Measurements from ENCODE around the gene SEMA6A.

The SEMA6A gene

DNA sequence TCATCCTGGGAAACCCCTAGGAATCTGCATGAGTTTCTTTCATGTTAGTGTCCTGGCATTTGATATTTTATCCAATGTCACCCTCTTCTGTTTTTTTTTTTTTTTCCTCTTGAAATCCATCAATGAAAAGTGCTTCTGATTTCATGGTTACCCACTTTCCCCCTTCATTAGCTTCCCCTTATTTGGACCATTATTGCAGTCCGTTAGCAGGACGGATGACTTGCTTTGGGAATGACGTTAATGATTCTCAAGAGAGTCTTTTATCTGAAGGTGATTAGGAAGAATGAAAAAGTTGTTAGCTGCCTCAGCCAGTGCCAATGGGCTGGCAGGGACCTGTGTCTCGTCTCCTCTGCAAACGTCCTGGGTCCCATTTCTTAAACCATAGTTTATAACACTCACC, 134.7 kb downstream of the SEMA6A start:
- DNase-seq (ENCODE audit: low read depth in 2 of 2) = no peak

DNA sequence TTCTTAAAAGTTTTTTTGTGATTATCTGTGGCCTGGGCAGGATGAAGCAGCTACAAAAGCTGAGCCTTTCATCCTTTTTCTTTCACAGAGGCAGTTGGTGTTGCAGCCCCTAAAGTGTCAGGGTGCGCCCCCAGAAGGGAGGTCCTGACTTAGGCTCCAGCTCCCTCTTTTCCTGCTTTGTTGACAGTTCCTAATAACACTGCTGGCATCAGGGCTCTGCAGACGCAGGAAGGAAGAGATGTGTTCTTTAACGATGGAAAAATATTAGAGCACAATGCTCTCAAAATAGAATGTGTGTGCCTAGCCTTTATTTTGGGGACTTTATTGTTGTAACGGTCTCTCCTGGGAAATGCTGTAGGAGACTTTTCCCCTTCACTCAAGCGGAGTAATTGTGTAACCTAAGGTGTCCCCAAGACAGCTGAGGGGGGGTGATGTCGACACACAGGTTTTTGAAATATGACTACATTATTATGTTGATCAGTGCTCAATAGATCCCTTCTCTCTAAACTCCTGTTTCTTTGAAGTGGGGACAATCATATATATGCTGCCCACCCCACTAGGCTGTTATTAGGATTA, 135.6 kb downstream of the SEMA6A start:
- DNase-seq (ENCODE audit: low read depth in 2 of 2) = no peak

- no peak for DNase-seq (ENCODE audit: low read depth in 2 of 2)
Measured at GRCh38 chr5:116437922-116438578, 136.6 kb downstream of the SEMA6A start.

GRCh38 chr5:116437351-116437705, 137.3 kb downstream of the SEMA6A start:
- no peak for DNase-seq (ENCODE audit: low read depth in 2 of 2)

DNA sequence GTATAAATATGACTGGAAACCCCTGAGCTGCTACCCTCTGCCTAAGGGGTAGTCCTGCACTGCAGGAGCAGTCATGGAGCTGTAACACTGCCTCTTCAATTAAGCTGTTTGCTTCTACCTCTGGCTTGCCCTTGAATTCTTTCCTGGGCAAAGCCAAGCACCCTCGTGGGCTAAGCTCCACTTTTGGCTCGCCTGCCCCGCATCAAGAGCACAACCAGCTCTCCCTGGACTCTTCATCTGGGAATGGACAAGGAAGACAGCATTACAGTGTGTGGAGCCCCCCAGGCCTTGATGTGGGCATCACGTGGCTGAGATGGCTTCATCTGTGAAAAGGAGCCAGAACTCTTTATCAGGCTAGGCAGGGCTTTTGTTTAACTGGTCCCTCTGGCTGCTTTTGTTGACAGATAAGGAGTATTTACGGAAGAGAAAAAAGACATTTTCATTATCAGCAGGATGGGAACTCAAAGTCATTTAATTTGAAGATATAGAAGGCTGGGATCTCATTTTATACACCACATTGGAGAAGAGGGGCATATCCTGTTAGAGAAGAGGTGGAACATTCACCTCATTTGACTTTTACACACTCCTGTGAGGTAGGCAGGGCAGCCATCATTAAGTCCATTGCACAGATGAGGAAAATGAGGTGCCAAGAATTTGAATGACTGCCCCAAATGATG, 137.8 kb downstream of the SEMA6A start:
- DNase-seq (ENCODE audit: low read depth in 2 of 2) = no peak

- DNase-seq (ENCODE audit: low read depth in 2 of 2) = no peak
Measured at GRCh38 chr5:116428966-116429365, 145.7 kb downstream of the SEMA6A start.

DNA sequence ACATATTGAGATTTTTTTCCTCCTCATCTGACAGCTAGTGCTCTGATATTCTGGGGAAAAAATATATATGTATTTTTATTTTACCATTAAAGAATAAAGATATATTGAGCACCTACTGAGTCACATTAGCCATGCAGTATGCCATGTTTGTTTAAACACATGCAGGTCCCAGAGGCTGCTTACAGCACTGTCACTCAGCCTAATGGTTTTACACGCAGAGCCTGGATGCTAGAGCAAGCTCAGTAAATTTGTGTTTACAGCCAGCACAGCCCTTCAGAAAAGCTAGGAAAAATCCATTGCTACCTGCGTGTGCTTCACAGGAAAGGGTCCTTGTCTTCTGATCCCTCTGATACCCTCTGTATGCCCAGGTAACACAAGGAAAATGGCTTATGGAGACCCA, 146.2 kb downstream of the SEMA6A start:
- no peak for DNase-seq (ENCODE audit: low read depth in 2 of 2)

DNA sequence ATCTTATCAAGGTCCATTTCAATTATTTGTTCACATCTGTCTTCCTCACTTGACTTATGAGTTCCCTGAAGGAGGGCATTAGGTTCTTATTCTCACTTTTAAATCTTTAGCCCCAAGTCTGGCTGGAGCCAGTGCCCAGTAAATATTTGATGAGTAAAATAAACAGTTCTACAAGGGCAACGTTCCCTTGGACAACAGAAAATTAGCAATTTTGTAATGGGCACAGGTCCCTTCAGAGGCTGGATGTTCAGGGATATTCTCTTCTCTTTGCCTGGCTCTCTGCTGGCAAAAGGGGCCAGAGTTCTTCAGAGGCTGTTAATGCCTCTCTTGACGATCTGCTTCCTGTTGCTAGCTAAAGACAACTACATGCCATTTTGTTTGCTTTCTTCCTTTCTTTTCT, 149.7 kb downstream of the SEMA6A start:
- no peak for DNase-seq (ENCODE audit: low read depth in 2 of 2)

DNA sequence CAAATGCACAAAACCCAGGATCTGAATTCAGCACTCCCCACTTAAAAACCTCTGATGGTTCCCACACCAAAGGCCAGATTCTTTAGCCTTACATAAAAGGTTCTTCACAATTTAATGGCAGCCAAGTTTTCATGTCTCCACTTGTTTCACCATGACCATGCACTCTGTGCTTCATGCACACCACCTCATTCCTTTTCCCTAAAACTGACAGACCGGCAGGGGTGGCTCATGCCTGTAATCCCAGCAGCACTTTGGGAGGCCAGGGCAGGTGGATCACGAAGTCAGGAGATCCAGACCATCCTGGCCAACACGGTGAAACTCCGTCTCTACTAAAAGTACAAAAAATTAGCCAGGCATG, 150.4 kb downstream of the SEMA6A start:
- DNase-seq (ENCODE audit: low read depth in 2 of 2) = no peak

DNA sequence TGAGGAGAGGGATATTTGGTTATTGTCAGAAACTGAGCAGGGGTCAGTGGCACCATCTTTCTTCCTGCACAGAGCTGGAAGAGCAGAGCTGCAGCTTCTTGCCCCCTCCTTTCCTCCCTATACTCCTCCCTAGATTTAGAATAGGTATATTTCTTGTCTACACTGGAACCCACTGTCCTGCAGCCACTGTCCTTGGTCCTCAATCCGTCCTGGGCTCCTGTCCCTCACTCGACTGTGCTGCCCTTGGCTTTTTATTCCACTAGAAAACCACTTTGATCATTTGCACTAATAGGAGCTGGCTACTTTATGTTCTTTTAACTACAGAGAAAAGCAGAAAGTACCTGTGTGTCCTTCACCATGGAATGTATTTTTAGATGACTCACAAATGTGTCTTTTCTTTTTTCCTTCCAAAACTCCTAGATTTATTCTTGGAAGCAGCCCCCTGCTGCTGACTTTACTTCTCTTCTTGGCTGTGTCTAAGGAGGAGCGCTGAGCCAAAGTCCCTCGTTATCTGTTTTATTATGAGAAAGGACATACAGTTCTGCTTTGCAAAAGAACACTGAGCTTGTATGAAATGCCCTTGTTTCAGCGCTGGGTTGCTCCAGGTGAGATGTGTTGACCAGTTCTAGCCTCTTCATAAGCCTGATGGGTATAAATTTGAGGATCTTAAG, 150.9 kb downstream of the SEMA6A start:
- DNase-seq (ENCODE audit: low read depth in 2 of 2) = no peak

GRCh38 chr5:116423141-116423540, 151.5 kb downstream of the SEMA6A start:
- DNase-seq (ENCODE audit: low read depth in 2 of 2) = no peak

DNA sequence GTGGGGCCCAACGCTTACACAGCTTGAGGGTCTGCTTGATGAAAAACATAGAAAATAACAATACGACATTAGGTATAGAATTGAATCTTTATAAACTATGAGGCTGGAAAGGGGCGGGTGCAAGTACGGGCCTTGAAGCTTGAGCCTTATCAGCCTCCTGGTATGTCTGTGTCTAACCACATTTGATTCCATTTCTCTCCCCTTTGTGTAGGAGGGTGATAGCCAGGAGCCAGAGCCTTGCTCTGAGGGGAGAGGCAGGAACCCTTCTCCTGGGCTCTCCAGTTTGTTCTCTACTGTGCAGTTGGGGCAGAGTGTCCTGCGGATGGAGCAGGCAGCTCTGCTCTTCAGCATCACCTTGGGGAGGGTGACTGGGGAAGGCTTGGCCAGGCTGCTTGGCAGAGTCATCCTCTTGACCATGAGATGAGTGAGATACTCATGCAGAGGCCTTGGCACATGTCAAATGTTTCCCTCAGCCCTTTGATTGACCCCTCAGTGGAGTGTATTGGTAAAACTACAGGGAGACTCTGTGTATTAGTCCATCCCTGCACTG, 153.5 kb downstream of the SEMA6A start:
- DNase-seq (ENCODE audit: low read depth in 2 of 2) = no peak

DNA sequence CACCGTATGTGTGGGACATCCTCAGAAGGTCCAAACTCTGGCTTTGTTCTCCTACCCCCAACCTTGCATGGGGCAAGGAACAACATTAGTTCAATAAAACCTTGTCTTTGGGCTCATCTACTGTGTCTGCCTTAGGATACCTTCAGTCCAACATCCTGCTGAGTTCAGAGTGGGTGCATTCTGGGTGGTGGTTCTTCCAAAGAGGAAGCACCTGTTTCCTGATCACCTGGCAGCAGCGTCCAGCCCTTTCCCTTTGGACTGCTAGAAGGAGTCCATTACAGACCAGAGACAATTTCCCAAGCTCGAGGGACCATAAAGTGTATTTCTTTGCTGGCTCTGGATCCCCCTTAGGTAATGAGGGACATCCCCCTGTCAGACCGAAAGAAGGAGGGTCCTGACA, 154.1 kb downstream of the SEMA6A start:
- DNase-seq (ENCODE audit: low read depth in 2 of 2) = no peak

GRCh38 chr5:116419258-116419657, 155.4 kb downstream of the SEMA6A start:
- DNase-seq (ENCODE audit: low read depth in 2 of 2) = no peak

GRCh38 chr5:116418774-116419173, 155.8 kb downstream of the SEMA6A start:
- no peak for DNase-seq (ENCODE audit: low read depth in 2 of 2)

- no peak for DNase-seq (ENCODE audit: low read depth in 2 of 2)
Measured at GRCh38 chr5:116418016-116418415, 156.6 kb downstream of the SEMA6A start.

GRCh38 chr5:116415989-116416388, 158.6 kb downstream of the SEMA6A start:
- DNase-seq (ENCODE audit: low read depth in 2 of 2) = no peak

DNA sequence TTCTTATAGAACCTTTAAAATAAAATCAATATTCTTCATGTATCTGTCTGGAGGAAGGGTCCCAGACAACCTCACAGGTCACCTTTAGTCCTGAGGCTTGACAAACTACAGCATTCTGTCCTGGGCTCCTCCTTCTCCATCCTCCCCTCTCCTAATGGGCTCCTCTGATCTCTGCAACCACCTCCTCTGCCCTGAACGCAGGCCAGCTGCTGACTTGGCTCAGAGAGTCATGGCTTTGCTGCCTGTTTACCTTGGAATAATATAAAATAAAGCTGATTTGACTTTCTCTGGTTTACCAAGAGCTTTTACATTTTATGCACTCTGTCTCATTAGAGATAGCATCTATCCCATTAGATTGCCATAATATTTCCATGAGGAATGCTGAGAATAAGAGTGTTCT, 159.4 kb downstream of the SEMA6A start:
- DNase-seq (ENCODE audit: low read depth in 2 of 2) = no peak

DNA sequence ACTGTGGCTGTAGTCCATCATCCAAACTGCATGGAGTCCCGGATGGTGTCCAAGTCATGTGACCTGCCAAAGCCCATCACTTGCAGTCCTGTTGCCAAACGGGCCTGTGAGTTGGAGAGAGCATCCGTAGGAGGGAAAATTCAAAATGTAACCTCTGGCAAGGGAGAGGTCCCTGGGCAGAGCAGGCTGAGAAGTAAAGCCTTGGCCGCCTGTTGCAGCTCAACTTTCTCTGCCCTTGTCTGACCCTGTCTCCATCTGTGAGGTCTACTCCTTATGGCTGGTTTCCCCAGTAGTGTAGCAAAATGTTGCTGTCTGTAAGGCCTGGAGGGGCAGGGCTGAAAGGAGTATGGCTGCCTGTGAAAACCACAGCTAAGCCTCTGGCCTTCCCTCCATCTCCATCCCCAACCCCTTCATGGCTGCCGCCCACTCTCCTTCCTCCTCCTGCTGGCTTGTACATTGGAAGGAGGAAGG, 163.5 kb downstream of the SEMA6A start:
- no peak for DNase-seq (ENCODE audit: low read depth in 2 of 2)

- DNase-seq (ENCODE audit: low read depth in 2 of 2) = no peak
Measured at GRCh38 chr5:116410336-116410890, 164.2 kb downstream of the SEMA6A start.

DNA sequence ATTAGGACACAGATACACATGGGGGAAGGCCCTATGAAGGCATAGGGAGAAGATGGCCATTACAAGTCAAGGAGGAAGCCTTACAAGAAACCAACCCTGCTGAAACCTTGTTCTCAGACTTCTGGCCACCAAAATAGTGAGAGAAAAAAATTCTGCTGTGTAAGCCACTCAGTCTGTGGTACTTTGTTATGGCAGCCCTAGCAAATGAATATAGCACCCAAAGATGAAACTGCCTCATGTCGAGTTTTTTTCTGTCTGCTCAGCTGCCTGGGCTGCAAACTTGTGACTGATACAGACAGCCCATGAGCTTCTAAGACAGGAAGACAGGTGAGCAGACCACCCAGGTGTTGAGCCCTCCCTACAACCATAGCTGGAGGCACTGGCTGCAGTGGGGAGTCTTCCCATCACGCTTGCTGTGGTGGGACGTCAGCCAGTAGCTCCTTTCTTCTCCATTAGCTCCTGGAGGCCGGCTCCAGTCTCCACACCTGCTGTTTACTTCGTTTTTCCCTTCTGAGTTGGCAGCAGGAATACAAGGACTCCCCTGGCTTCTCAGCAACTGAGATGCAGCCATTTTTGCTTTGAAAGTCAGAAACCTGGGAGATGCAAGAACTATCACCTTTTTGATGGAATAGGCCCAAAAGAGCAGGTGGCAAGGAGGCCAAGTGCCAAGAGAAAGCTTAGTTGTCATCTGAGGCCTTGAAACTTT, 164.9 kb downstream of the SEMA6A start:
- no peak for DNase-seq (ENCODE audit: low read depth in 2 of 2)

Measured in stimulated activated CD8-positive, alpha-beta memory T cell treated with anti-CD3 and anti-CD28 coated beads, Interleukin-2, amount 100 ng/mL, for 48 hours (primary cell).